Lung (tissue), 12 donors: ENCODE data around the gene PRKG2. TPM values are rescaled to one million over a fixed set of nuclear protein-coding genes. Genes with fewer than 3 reads are reported as not detected.

Experiments used
- ATAC-seq: fragments of 200-7000 bp; cut with Tn5 transposase; one replicate; pipeline ENCODE4 v1.9.1; 2020; ENCODE audit warnings: moderate number of reproducible peaks; ENCODE audit not compliant: insufficient read depth, low FRiP score
- DNase-seq, 3 donors: peaks; one replicate each; pipeline ENCODE4 v3.0.0-alpha.2; 2013 to 2017
- H3K27ac ChIP-seq, 2 donors: one replicate each; pipeline ENCODE4 v1.5.1; 2013; ENCODE audit warnings: mild to moderate bottlenecking in 2 of 2, moderate library complexity in 2 of 2, control low read depth in 1 of 2, inconsistent platforms in 1 of 2, low read depth in 1 of 2, low read length in 1 of 2
- H3K27me3 ChIP-seq, 3 donors: one replicate each; pipeline ENCODE4 v1.5.1; 2013; ENCODE audit warnings: low read length in 2 of 3; ENCODE audit not compliant: control insufficient read depth in 3 of 3, insufficient read depth in 3 of 3
- H3K36me3 ChIP-seq, 4 donors: one replicate each; pipeline ENCODE4 v1.5.1; 2013; ENCODE audit warnings: low read length in 4 of 4, mild to moderate bottlenecking in 1 of 4, moderate library complexity in 1 of 4; ENCODE audit not compliant: control insufficient read depth in 4 of 4, insufficient read depth in 4 of 4
- H3K4me1 ChIP-seq, 5 donors: one replicate each; pipeline ENCODE4 v1.5.1; 2013; ENCODE audit warnings: low read length in 5 of 5, mild to moderate bottlenecking in 2 of 5, moderate library complexity in 1 of 5; ENCODE audit not compliant: control insufficient read depth in 5 of 5, insufficient read depth in 5 of 5
- H3K4me3 ChIP-seq: one replicate; pipeline ENCODE4 v1.5.1; 2013; ENCODE audit warnings: mild to moderate bottlenecking, control low read depth, moderate library complexity
- H3K9ac ChIP-seq, 2 donors: one replicate each; pipeline ENCODE4 v1.5.1; 2013; ENCODE audit warnings: low read length in 2 of 2, control low read depth in 1 of 2; ENCODE audit not compliant: insufficient read depth in 1 of 2
- H3K9me3 ChIP-seq, 4 donors: one replicate each; pipeline ENCODE4 v1.5.1; 2013; ENCODE audit warnings: low read length in 3 of 4, mild to moderate bottlenecking in 1 of 4, moderate library complexity in 1 of 4; ENCODE audit not compliant: control insufficient read depth in 4 of 4, insufficient read depth in 3 of 4
- CTCF ChIP-seq: IDR thresholded peaks from 2 replicates; pipeline ENCODE4 v1.5.1; 2012; ENCODE audit warnings: mild to moderate bottlenecking; ENCODE audit errors: control extremely low read depth, extremely low read depth
- WGBS, 2 donors: extraction: QIAGEN DNeasy Blood & Tissue Kit; methylation state at CpG; one replicate each; pipeline ENCODE4 v1.1.7; 2013; 5-methylcytosine and 5-hydroxymethylcytosine counted together
- polyA plus RNA-seq, 2 donors: library from polyadenylated mRNA; stranded (reverse); fragments of 200-250 nt; gene quantifications; one replicate each; pipeline ENCODE4 v1.2.1, GENCODE V29; 2013
- total RNA-seq, 2 donors: library from RNA; depleted of rRNA in 1 of 2; stranded (reverse); fragments of >200 nt in 1 of 2; gene quantifications; one replicate each; pipeline ENCODE4 v1.2.1, GENCODE V29; 2014 to 2021
- donor health status: control.
- donor health status: control.
- donor health status: Bipolar disorder and iron deficiency.
- donor health status: healthy.
- donor health status: DM: yes; HTN: yes; CAD: no.

Gene PRKG2
- total and polyA plus RNA-seq, 4 donors = 0.06 to 4.2 (median 2.7) TPM

DNA sequence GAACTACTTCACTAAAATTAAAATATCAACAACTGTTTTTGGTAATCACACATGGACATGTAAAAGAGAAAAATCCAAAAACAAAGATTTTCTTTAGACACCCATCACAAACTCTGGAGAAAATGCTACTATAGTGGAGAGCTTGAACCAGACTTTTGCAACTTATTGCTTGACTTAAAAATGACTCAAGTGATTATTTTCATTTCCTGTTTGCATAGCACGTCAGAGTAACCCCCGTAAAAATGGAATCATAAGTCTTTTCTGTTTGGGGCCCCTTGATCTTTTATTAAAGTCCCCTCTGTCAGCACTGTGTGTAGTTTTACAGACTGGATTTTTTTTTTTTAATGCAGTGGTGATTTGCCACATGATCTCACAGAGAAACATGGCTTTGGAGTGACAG, 79.5 kb downstream of the PRKG2 start:
- no peak overlapping the region for H3K27ac ChIP-seq
- TF ChIP-seq CTCF = no peak

DNA sequence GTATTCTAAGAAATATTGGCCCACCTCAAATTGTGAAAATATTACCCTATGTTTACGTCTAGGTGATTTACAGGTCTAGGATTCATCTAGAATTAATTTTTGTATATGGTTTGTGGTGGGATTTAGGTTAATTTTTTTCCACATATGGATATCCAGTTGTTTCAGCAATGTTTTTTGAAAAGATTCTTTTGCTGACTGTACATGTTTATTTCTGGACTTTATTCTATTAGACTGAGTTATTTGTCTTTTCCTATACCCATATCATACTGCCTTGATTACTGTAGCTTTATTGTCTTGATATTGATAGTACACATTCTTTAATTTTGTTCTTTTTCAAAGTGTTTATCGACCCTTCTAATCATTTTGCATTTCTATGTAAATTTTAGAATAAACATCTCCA, 83.5 kb downstream of the PRKG2 start:
- DNase-seq (no peak), ATAC-seq (no peak)
- Histone ChIP-seq H3K4me3 (no peak overlapping the region), H3K27me3 (no peaks in the 10 kb centered on the region), H3K9ac (no peak overlapping the region), H3K36me3 (no peaks in the 10 kb centered on the region), H3K27ac (no peak overlapping the region), H3K4me1 (peaks cover 0 to 4% (median 0%) of the 10 kb centered on the region in 5 donors), H3K9me3 (peaks cover 0 to 3% (median 0%) of the 10 kb centered on the region in 4 donors)
- TF ChIP-seq CTCF = no peak
- WGBS, 2 donors = 94% methylated on average over 2 of the region's 2 CpGs

More for the DNA sequence above, 79.5 kb downstream of the PRKG2 start:
- WGBS, 2 donors = 20 to 31% methylated on average over 2 of the region's 2 CpGs
- H3K36me3 ChIP-seq = no peaks in the 10 kb centered on the region
- no peak overlapping the region for H3K4me3 ChIP-seq
- H3K9me3 ChIP-seq = peaks cover 0 to 3% (median 0%) of the 10 kb centered on the region in 4 donors
- H3K27me3 ChIP-seq = no peaks in the 10 kb centered on the region
- H3K4me1 ChIP-seq = peaks cover 0 to 4% (median 0%) of the 10 kb centered on the region in 5 donors
- H3K9ac ChIP-seq = no peak overlapping the region
- DNase-seq (peak in 1 of 3 donors; percentile 26), ATAC-seq (no peak)

DNA sequence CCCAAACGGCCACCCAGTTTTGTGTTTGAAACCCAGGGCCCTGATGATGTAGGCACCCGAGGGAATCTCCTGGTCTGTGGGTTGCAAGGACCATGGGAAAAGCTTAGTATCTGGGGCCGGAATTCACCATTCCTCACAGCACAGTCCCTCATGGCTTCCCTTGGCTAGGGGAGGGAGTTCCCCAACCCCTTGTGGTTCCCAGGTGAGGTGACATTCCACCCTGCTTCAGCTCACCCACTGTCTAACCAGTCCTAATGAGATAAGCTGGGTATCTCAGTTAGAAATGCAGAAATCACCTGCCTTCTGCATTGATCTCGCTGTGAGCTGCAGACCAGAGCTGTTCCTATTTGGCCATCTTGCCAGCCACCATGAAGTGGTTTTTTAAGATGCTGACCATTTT, 84.0 kb downstream of the PRKG2 start:
- Histone ChIP-seq H3K27ac (no peak overlapping the region), H3K9me3 (peaks cover 0 to 3% (median 0%) of the 10 kb centered on the region in 4 donors), H3K36me3 (no peaks in the 10 kb centered on the region), H3K4me1 (peaks cover 0 to 4% (median 0%) of the 10 kb centered on the region in 5 donors), H3K4me3 (no peak overlapping the region), H3K27me3 (no peaks in the 10 kb centered on the region), H3K9ac (no peak overlapping the region)
- TF ChIP-seq CTCF = no peak
- DNase-seq (no peak), ATAC-seq (no peak)
- WGBS, 2 donors = 82 to 88% methylated on average over 4 of the region's 4 CpGs

- Histone ChIP-seq H3K27me3 (no peaks in the 10 kb centered on the region), H3K9me3 (peaks cover 0 to 3% (median 0%) of the 10 kb centered on the region in 4 donors), H3K4me1 (no peaks in the 10 kb centered on the region), H3K27ac (no peak overlapping the region), H3K36me3 (no peaks in the 10 kb centered on the region), H3K4me3 (no peak overlapping the region), H3K9ac (no peak overlapping the region)
- DNase-seq (no peak), ATAC-seq (no peak)
- 66 to 69% methylated on average over 7 of the region's 7 CpGs for WGBS, 2 donors
- no peak for TF ChIP-seq CTCF
Measured at GRCh38 chr4:81130569-81130968, 84.5 kb downstream of the PRKG2 start.
